Measurements from ENCODE around the gene GEMIN2.

DNA sequence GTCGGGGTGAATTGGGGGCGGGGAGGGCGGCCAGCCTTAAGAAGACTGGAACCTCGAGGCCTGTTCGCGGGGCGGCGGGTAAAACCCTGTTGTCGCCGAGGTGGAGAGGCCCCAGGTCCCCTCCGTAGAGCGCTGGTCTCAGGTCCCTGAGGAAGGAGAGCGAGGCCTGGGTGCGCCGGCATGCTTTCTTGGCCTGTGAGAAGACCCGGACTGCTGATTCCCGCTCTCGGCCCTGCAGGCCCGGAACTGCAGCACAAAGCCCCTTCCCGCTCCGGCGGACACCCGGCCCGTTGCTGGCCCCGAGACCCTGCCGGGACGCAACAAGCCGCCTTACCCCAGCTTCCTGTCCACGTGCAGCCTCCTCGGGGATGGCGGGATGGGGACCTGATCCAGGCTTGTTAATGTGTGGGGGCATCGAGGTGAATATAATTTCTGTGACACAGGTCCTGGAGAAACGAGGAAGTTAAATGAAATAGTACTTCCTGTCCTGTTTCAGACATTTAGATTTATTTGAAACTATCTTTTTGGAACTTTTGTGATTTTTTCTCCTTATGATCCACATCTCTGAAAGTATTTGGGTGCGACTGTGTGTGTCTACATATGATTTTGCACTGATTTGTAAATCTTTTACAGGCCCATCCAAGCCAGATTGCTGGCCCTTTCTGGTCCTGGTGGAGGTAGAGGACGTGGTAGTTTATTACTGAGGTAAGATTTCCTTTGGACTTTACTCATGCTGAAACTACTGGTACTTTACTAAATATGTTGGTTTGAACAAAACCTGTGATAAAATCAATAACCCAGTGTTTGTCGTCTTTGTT, 61.5 kb downstream of the GEMIN2 start:
- no peak for TF ChIP-seq TAF1 (IDR thresholded peaks at IDR 0.05; ENCODE audit: borderline replicate concordance, low read depth, low read length)
- TF ChIP-seq POLR2AphosphoS5 (IDR thresholded peaks at IDR 0.05; ENCODE audit: low read depth, low read length) = no peak
